K562 (cell line): Measurements from ENCODE around the gene LY6G6D. TPM values are rescaled to one million over a fixed set of nuclear protein-coding genes. Genes with fewer than 3 reads are reported as not detected.

Experiments used
- BCLAF1 ChIP-seq, 2 experiments: fragments of 450-650 bp in 1 of 2; IDR thresholded peaks; 2 replicates each; pipeline ENCODE4 v1.6.1; 2011 to 2017; ENCODE audit warnings: low read depth in 2 of 2, antibody characterized with exemption in 1 of 2, borderline replicate concordance in 1 of 2, low read length in 1 of 2, mild to moderate bottlenecking in 1 of 2, mixed read lengths in 1 of 2; ENCODE audit not compliant: control insufficient read depth in 1 of 2
- CBX5 ChIP-seq: IDR thresholded peaks from 2 replicates; pipeline ENCODE4 v1.6.1; 2014; ENCODE audit warnings: low read depth, borderline replicate concordance
- CHD1 ChIP-seq: fragments of 200-600 bp; sonication (generic); IDR thresholded peaks from one replicate; pipeline ENCODE4 v1.6.1; 2012; ENCODE audit warnings: mild to moderate bottlenecking, moderate library complexity, low read length, inconsistent platforms
- E2F3 ChIP-seq: fragments of 250-450 bp; sonication (Bioruptor Pico); IDR thresholded peaks from 2 replicates; pipeline ENCODE4 v1.4.0; 2020; ENCODE audit warnings: mild to moderate bottlenecking
- FOXJ3 ChIP-seq: sonication (generic); formaldehyde crosslinking; IDR thresholded peaks from 2 replicates; pipeline ENCODE4 v1.4.0; 2020; ENCODE audit warnings: mild to moderate bottlenecking, missing genetic modification reagents
- GATAD2B ChIP-seq: fragments of 450-650 bp; IDR thresholded peaks from 2 replicates; pipeline ENCODE4 v1.6.1; 2017; ENCODE audit warnings: mild to moderate bottlenecking, borderline replicate concordance
- HDAC8 ChIP-seq: fragments of 450-650 bp; IDR thresholded peaks from 2 replicates; pipeline ENCODE4 v1.6.1; 2016; ENCODE audit warnings: mild to moderate bottlenecking, missing genetic modification characterization, moderate library complexity, missing compliant biosample characterization
- MTA1 ChIP-seq: fragments of 450-650 bp; IDR thresholded peaks from 2 replicates; pipeline ENCODE4 v1.6.1; 2017; ENCODE audit warnings: borderline replicate concordance
- PRMT5 ChIP-seq: sonication (generic); formaldehyde crosslinking; IDR thresholded peaks from 2 replicates; pipeline ENCODE4 v1.5.0; 2020; ENCODE audit warnings: missing genetic modification reagents
- PTBP1 ChIP-seq: fragments of 200-400 bp; formaldehyde crosslinking; IDR thresholded peaks from 2 replicates; pipeline ENCODE4 v1.6.1; 2017; ENCODE audit warnings: low read depth, low read length
- TSHZ1 ChIP-seq: fragments of 250-450 bp; sonication (Bioruptor Pico); IDR thresholded peaks from 2 replicates; pipeline ENCODE4 v1.4.0; 2020; ENCODE audit warnings: mild to moderate bottlenecking, moderate library complexity
- polyA plus RNA-seq, 8 experiments: library from polyadenylated mRNA; depleted of rRNA in 4 of 8; stranded (reverse) in 5 of 8; unstranded in 3 of 8; fragments of >200 nt; fragmentation: Nextera tagmentation in 2 of 8; fragmentation: Illumina TruSeq in 1 of 8; extraction: Ambion mirVana in 2 of 8; extraction: Trizol in 1 of 8; gene quantifications; 2 replicates each; pipeline versions ENCODE4 v1.2.1 to v1.2.3, GENCODE V29; 2011 to 2014; ENCODE audit warnings: inconsistent platforms in 1 of 8, missing spikeins in 1 of 8
- total RNA-seq, 7 experiments: library from RNA; depleted of rRNA in 6 of 7; stranded (reverse); fragments of >200 nt in 6 of 7; fragmentation: Illumina TruSeq in 2 of 7; extraction: Trizol in 2 of 7; gene quantifications; 2 replicates each; pipeline versions ENCODE4 v1.2.1 to v1.2.3, GENCODE V29; 2011 to 2021; ENCODE audit warnings: low replicate concordance in 1 of 7
- TF ChIP-seq, protein P1 (sequence below): sonication (generic); formaldehyde crosslinking; IDR thresholded peaks from 2 replicates; pipeline ENCODE4 v1.8.1; 2023; ENCODE audit warnings: mild to moderate bottlenecking, missing genetic modification reagents
- TF ChIP-seq, protein P2 (sequence below): fragments of 250-450 bp; sonication (Bioruptor Pico); IDR thresholded peaks from 2 replicates; pipeline ENCODE4 v1.8.0; 2022; ENCODE audit warnings: inconsistent platforms
- TF ChIP-seq, protein P3 (sequence below): fragments of 450-650 bp; formaldehyde crosslinking; IDR thresholded peaks from 2 replicates; pipeline ENCODE4 v1.4.0; 2022; ENCODE audit warnings: mild to moderate bottlenecking, moderate library complexity

Gene LY6G6D
- total and polyA plus RNA-seq, 9 of the 15 experiments (the other 6 are each of a cell fraction or from before 2014, with no cell fraction given) = 0.30 to 0.38 TPM; not detected in 7

- TF ChIP-seq TSHZ1 (CRISPR knock-in tag) = no peak
- TF ChIP-seq, protein P1, sequence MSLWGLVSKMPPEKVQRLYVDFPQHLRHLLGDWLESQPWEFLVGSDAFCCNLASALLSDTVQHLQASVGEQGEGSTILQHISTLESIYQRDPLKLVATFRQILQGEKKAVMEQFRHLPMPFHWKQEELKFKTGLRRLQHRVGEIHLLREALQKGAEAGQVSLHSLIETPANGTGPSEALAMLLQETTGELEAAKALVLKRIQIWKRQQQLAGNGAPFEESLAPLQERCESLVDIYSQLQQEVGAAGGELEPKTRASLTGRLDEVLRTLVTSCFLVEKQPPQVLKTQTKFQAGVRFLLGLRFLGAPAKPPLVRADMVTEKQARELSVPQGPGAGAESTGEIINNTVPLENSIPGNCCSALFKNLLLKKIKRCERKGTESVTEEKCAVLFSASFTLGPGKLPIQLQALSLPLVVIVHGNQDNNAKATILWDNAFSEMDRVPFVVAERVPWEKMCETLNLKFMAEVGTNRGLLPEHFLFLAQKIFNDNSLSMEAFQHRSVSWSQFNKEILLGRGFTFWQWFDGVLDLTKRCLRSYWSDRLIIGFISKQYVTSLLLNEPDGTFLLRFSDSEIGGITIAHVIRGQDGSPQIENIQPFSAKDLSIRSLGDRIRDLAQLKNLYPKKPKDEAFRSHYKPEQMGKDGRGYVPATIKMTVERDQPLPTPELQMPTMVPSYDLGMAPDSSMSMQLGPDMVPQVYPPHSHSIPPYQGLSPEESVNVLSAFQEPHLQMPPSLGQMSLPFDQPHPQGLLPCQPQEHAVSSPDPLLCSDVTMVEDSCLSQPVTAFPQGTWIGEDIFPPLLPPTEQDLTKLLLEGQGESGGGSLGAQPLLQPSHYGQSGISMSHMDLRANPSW (CRISPR knock-in tag) = no peak
- no peak for TF ChIP-seq PTBP1
- no peak for TF ChIP-seq PRMT5
- no peak for TF ChIP-seq HDAC8 (tag)
- TF ChIP-seq CBX5 = no peak
- no peak; a peak in 1 of 4 replicates for TF ChIP-seq BCLAF1 (IDR thresholded peaks at IDR 0.05; ENCODE audit: borderline replicate concordance in 1 of 2, control insufficient read depth in 1 of 2, low read depth in 2 of 2, low read length in 1 of 2)
- 0 out of 2 replicates have a peak, but pooled peaks have one; percentile 8 for TF ChIP-seq MTA1
- TF ChIP-seq, protein P2, sequence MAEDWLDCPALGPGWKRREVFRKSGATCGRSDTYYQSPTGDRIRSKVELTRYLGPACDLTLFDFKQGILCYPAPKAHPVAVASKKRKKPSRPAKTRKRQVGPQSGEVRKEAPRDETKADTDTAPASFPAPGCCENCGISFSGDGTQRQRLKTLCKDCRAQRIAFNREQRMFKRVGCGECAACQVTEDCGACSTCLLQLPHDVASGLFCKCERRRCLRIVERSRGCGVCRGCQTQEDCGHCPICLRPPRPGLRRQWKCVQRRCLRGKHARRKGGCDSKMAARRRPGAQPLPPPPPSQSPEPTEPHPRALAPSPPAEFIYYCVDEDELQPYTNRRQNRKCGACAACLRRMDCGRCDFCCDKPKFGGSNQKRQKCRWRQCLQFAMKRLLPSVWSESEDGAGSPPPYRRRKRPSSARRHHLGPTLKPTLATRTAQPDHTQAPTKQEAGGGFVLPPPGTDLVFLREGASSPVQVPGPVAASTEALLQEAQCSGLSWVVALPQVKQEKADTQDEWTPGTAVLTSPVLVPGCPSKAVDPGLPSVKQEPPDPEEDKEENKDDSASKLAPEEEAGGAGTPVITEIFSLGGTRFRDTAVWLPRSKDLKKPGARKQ (CRISPR knock-in tag) = no peak
- peak; percentile 85 for TF ChIP-seq CHD1
- TF ChIP-seq FOXJ3 (CRISPR knock-in tag) = no peak
- TF ChIP-seq, protein P3, sequence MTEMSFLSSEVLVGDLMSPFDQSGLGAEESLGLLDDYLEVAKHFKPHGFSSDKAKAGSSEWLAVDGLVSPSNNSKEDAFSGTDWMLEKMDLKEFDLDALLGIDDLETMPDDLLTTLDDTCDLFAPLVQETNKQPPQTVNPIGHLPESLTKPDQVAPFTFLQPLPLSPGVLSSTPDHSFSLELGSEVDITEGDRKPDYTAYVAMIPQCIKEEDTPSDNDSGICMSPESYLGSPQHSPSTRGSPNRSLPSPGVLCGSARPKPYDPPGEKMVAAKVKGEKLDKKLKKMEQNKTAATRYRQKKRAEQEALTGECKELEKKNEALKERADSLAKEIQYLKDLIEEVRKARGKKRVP (CRISPR knock-in tag) = no peak
- no peak for TF ChIP-seq GATAD2B
- no peak for TF ChIP-seq E2F3 (CRISPR knock-in tag)
These were observed 25.5 kb downstream of the LY6G6D start (continued) for GRCh38 chr6:31740397-31741223.
